IMR-90 (cell line): ENCODE data around the gene SLC4A1AP. TPM values are rescaled to one million over a fixed set of nuclear protein-coding genes. Genes with fewer than 3 reads are reported as not detected.

ENCODE experiments used
- ATAC-seq: fragments of 200-7000 bp; cut with Tn5 transposase; 2 replicates; pipeline ENCODE4 v1.9.1; 2020; ENCODE audit warnings: low read depth, mild to moderate bottlenecking, moderate library complexity
- BruUV-seq: library from RNA; stranded (reverse); fragments of 400-500 nt; replicated peaks from 2 replicates; lab custom pipeline; 2021; lab: Mats Ljungman, UMichigan
- CTCF ChIA-PET: fragments of 300-600 bp; formaldehyde crosslinking; extraction: SDS; loops from one replicate; lab custom pipeline; 2021; ENCODE audit warnings: antibody characterized with exemption; lab: Yijun Ruan, JAX
- POLR2A ChIA-PET: fragments of 300-600 bp; sonication (Branson Sonifier 250); formaldehyde crosslinking; loops from one replicate; lab custom pipeline; 2022; ENCODE audit warnings: antibody characterized with exemption; ENCODE audit not compliant: unreplicated experiment; lab: Charles Lee
- DNase-seq: peaks from one replicate; pipeline ENCODE4 v3.0.0; 2013
- H2AFZ ChIP-seq: replicated peaks from 2 replicates; pipeline ENCODE3; 2013; ENCODE audit warnings: low read length, mild to moderate bottlenecking; ENCODE audit not compliant: poor library complexity
- H2AK5ac ChIP-seq: 2 replicates; pipeline ENCODE4 v1.6.1; 2013; ENCODE audit warnings: low read depth, low read length, inconsistent platforms
- H2AK9ac ChIP-seq: replicated peaks from 2 replicates; pipeline ENCODE3; 2013; ENCODE audit warnings: mild to moderate bottlenecking, low read depth, low read length, moderate library complexity; ENCODE audit not compliant: poor library complexity
- H2BK120ac ChIP-seq: 2 replicates; pipeline ENCODE4 v1.6.1; 2013; ENCODE audit warnings: low read depth, low read length, inconsistent platforms
- H2BK15ac ChIP-seq: 3 replicates; pipeline ENCODE4 v1.6.1; 2013; ENCODE audit warnings: low read depth, low read length, inconsistent platforms
- H2BK20ac ChIP-seq: 2 replicates; pipeline ENCODE4 v1.6.1; 2013; ENCODE audit warnings: low read depth, mild to moderate bottlenecking, inconsistent platforms, low read length, moderate library complexity
- H2BK5ac ChIP-seq: 2 replicates; pipeline ENCODE4 v1.6.1; 2013; ENCODE audit warnings: mild to moderate bottlenecking, low read depth, low read length, inconsistent platforms; ENCODE audit not compliant: poor library complexity, severe bottlenecking
- H3K14ac ChIP-seq: replicated peaks from 2 replicates; pipeline ENCODE4 v1.6.1; 2013; ENCODE audit warnings: low read depth, low read length, inconsistent platforms
- H3K18ac ChIP-seq: 2 replicates; pipeline ENCODE4 v1.6.1; 2013; ENCODE audit warnings: low read depth, low read length, control low read depth
- H3K23ac ChIP-seq: 2 replicates; pipeline ENCODE4 v1.6.1; 2013; ENCODE audit warnings: low read depth, low read length, inconsistent platforms
- H3K27ac ChIP-seq: 2 replicates; pipeline ENCODE4 v1.5.1; 2013; ENCODE audit warnings: mild to moderate bottlenecking, control low read depth, low read length; ENCODE audit not compliant: insufficient read depth
- H3K27me3 ChIP-seq: 2 replicates; pipeline ENCODE4 v1.6.1; 2013; ENCODE audit warnings: low read length; ENCODE audit not compliant: control insufficient read depth, insufficient read depth
- H3K36me3 ChIP-seq: 2 replicates; pipeline ENCODE4 v1.6.1; 2013; ENCODE audit warnings: low read length, mixed read lengths; ENCODE audit not compliant: control insufficient read depth, insufficient read depth
- H3K4ac ChIP-seq: 2 replicates; pipeline ENCODE4 v1.6.1; 2013; ENCODE audit warnings: low read depth, low read length, inconsistent platforms
- H3K4me1 ChIP-seq: 2 replicates; pipeline ENCODE4 v1.6.1; 2013; ENCODE audit warnings: low read length, mixed read lengths; ENCODE audit not compliant: control insufficient read depth, insufficient read depth
- H3K4me2 ChIP-seq: 2 replicates; pipeline ENCODE4 v1.6.1; 2013; ENCODE audit warnings: low read depth, mild to moderate bottlenecking, control low read depth, low read length, moderate library complexity
- H3K4me3 ChIP-seq: 2 replicates; pipeline ENCODE4 v1.5.1; 2013; ENCODE audit warnings: low read depth, mild to moderate bottlenecking, control low read depth, low read length, moderate library complexity; ENCODE audit not compliant: insufficient read depth
- H3K56ac ChIP-seq: 2 replicates; pipeline ENCODE4 v1.6.1; 2013; ENCODE audit warnings: low read length, inconsistent platforms; ENCODE audit not compliant: insufficient read depth; ENCODE audit errors: extremely low read depth
- H3K79me1 ChIP-seq, 2 experiments: 2 replicates each; pipeline ENCODE4 v1.6.1; 2013; ENCODE audit warnings: low read length in 2 of 2, inconsistent platforms in 1 of 2, low read depth in 1 of 2
- H3K9ac ChIP-seq: 2 replicates; pipeline ENCODE4 v1.6.1; 2013; ENCODE audit warnings: low read depth, low read length, control low read depth
- H3K9me1 ChIP-seq: 2 replicates; pipeline ENCODE4 v1.6.1; 2013; ENCODE audit warnings: low read length, inconsistent platforms; ENCODE audit not compliant: insufficient read depth
- H3K9me3 ChIP-seq: 2 replicates; pipeline ENCODE4 v1.6.1; 2013; ENCODE audit warnings: low read length; ENCODE audit not compliant: control insufficient read depth, insufficient read depth
- H4K20me1 ChIP-seq: 2 replicates; pipeline ENCODE4 v1.6.1; 2013; ENCODE audit warnings: low read length, inconsistent platforms; ENCODE audit not compliant: insufficient read depth
- H4K5ac ChIP-seq: 2 replicates; pipeline ENCODE4 v1.6.1; 2013; ENCODE audit warnings: mild to moderate bottlenecking, low read depth, low read length, control low read depth
- H4K8ac ChIP-seq, 2 experiments: 2 replicates each; pipeline ENCODE4 v1.6.1; 2013; ENCODE audit warnings: low read depth in 2 of 2, low read length in 2 of 2, control low read depth in 1 of 2, inconsistent platforms in 1 of 2
- H4K91ac ChIP-seq: 2 replicates; pipeline ENCODE4 v1.6.1; 2013; ENCODE audit warnings: low read depth, low read length, inconsistent platforms; ENCODE audit not compliant: insufficient read depth
- BHLHE40 ChIP-seq: fragments of 150-350 bp; IDR thresholded peaks from 2 replicates; pipeline ENCODE4 v1.6.1; 2016; ENCODE audit warnings: mild to moderate bottlenecking, low read depth, low read length
- CEBPB ChIP-seq: IDR thresholded peaks from 2 replicates; pipeline ENCODE4 v1.6.1; 2012; ENCODE audit warnings: low read depth, low read length, improper control_type of control experiment
- CHD1 ChIP-seq: IDR thresholded peaks from 2 replicates; pipeline ENCODE4 v1.6.1; 2012; ENCODE audit warnings: low read depth, low read length, improper control_type of control experiment
- CTCF ChIP-seq: conservative IDR thresholded peaks from 2 replicates; pipeline ENCODE4 v1.5.1; 2012; ENCODE audit warnings: mild to moderate bottlenecking, low read depth, low read length, improper control_type of control experiment
- FOS ChIP-seq: fragments of 150-350 bp; IDR thresholded peaks from 2 replicates; pipeline ENCODE4 v1.6.1; 2016; ENCODE audit warnings: low read depth, low read length
- MAFK ChIP-seq: IDR thresholded peaks from 2 replicates; pipeline ENCODE4 v1.6.1; 2012; ENCODE audit warnings: low read depth, low read length, improper control_type of control experiment
- MAZ ChIP-seq: IDR thresholded peaks from 2 replicates; pipeline ENCODE4 v1.6.1; 2012; ENCODE audit warnings: low read depth, mild to moderate bottlenecking, low read length, improper control_type of control experiment, moderate library complexity, borderline replicate concordance
- MXI1 ChIP-seq: IDR thresholded peaks from 2 replicates; pipeline ENCODE4 v1.6.1; 2012; ENCODE audit warnings: low read depth, mild to moderate bottlenecking, low read length, moderate library complexity, borderline replicate concordance
- NFE2L2 ChIP-seq: fragments of 150-350 bp; IDR thresholded peaks from 2 replicates; pipeline ENCODE4 v1.6.1; 2016; ENCODE audit warnings: low read depth, mild to moderate bottlenecking, low read length
- POLR2A ChIP-seq: IDR thresholded peaks from 2 replicates; pipeline ENCODE4 v1.6.1; 2012; ENCODE audit warnings: mild to moderate bottlenecking, low read depth, low read length
- RAD21 ChIP-seq: IDR thresholded peaks from 2 replicates; pipeline ENCODE4 v1.6.1; 2012; ENCODE audit warnings: low read length, improper control_type of control experiment
- RCOR1 ChIP-seq: IDR thresholded peaks from 2 replicates; pipeline ENCODE4 v1.6.1; 2012; ENCODE audit warnings: mild to moderate bottlenecking, low read length, improper control_type of control experiment; ENCODE audit not compliant: insufficient replicate concordance
- RFX5 ChIP-seq: IDR thresholded peaks from 2 replicates; pipeline ENCODE4 v1.8.0; 2012; ENCODE audit warnings: low read depth, mild to moderate bottlenecking, low read length, moderate library complexity
- SMC3 ChIP-seq: fragments of 150-350 bp; IDR thresholded peaks from 2 replicates; pipeline ENCODE4 v1.6.1; 2016; ENCODE audit warnings: low read depth, mild to moderate bottlenecking, antibody characterized with exemption, low read length, moderate library complexity
- USF2 ChIP-seq: fragments of 150-350 bp; IDR thresholded peaks from 2 replicates; pipeline ENCODE4 v1.6.1; 2017; ENCODE audit warnings: mild to moderate bottlenecking, antibody characterized with exemption, low read length, low read depth
- WGBS, 2 experiments: methylation state at CpG; one replicate each; pipeline versions ENCODE4 v1.1.5 to v1.1.7; 2013; ENCODE audit warnings: missing lambda C conversion rate in 2 of 2; ENCODE audit not compliant: insufficient read length in 1 of 2; ENCODE audit errors: extremely low coverage in 2 of 2; 5-methylcytosine and 5-hydroxymethylcytosine counted together
- dilution Hi-C: fragments of 300-500 bp; cut with HindIII; formaldehyde crosslinking; loops from one replicate; pipeline ENCODE4 v1.14.3; 2018; ENCODE audit warnings: low sequenced_read_pairs; ENCODE audit not compliant: unreplicated experiment
- in situ Hi-C: fragments of 300-500 bp; cut with MboI; formaldehyde crosslinking; loops from 3 replicates; pipeline ENCODE4 v1.14.3; 2019; ENCODE audit warnings: low sequenced_read_pairs, inconsistent platforms, mixed read lengths
- intact Hi-C: fragments of 100-400 bp; cut with micrococcal nuclease; formaldehyde crosslinking; loops from 2 replicates; pipeline ENCODE4 v1.10.0; 2022
- polyA plus RNA-seq, 3 experiments: library from polyadenylated mRNA; depleted of rRNA; stranded (reverse); fragments of >200 nt; gene quantifications; 2 replicates each; pipeline ENCODE4 v1.2.3, GENCODE V29; 2012; ENCODE audit warnings: low replicate concordance in 1 of 3
- total RNA-seq: library from RNA; depleted of rRNA; stranded (reverse); fragments of >200 nt; gene quantifications from 2 replicates; pipeline ENCODE4 v1.2.3, GENCODE V29; 2012
- TF ChIP-seq, protein P1 (sequence below): fragments of 150-350 bp; IDR thresholded peaks from 2 replicates; pipeline ENCODE4 v1.6.1; 2016; ENCODE audit warnings: low read depth, mild to moderate bottlenecking, low read length, moderate library complexity, borderline replicate concordance

SLC4A1AP gene
- total and polyA plus RNA-seq, 2 of the 4 experiments (the other 2 are of a cell fraction): 11.7 to 13.6 TPM

DNA sequence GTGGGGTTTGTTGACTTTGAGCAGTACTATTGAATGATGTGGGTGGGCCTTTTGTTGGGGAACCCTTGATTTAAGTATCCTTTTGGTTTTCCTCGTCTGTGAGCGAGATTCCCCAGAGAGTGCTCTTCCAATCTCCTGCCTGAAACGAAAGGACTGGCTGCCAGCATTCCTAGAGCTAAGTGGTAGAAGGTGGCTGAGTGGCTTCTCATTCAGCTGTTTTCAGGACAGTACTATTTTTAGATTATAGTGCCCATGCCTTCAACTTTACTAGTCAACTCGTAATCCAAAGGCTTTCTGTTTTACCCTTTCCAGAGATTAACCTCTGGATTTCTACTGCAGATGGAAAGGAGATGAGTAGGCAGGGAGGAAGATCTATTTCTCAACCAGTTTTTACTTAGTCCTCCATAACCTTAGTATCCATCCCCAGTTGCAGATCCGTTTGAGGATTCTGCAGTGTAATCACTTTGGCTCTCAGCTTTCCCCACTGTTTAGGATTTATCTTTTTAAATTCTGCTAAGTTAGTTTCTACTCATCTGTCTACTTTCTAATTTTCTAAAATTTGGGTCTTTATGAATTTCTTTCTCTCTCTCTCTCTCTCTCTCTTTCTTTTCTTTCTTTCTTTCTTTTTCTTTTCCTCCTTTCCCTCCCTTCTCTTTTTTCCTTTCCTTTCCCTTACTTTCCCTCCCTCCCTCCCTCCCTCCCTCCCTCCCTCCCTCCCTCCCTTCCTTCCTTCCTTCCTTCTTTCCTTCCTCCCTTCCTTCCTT lies 9.2 kb downstream of the SLC4A1AP start:
- BruUV-seq: no TSS peak
- no peak overlapping the region for H2AFZ ChIP-seq
- ChIA-PET CTCF (no interaction called here), POLR2A (no interaction called here)
- intact Hi-C loops (no loop called here), in situ Hi-C loops (no loop called here), dilution Hi-C loops (no loop called here)
- no peak overlapping the region for H2AK5ac ChIP-seq
- ATAC-seq (no peak), DNase-seq (no peak)
- H3K79me1 ChIP-seq: peaks cover 0 to 2% of the 10 kb centered on the region in 2 experiments; a peak in 1 of 4 replicates
- H3K27me3 ChIP-seq: no peaks in the 10 kb centered on the region
- no peaks in the 10 kb centered on the region for H3K4me1 ChIP-seq
- H4K91ac ChIP-seq: no peak overlapping the region
- no peak for TF ChIP-seq CHD1
- no peak for TF ChIP-seq CTCF
- TF ChIP-seq CEBPB: no peak
- no peak for TF ChIP-seq NFE2L2
- TF ChIP-seq FOS: no peak
- no peak for TF ChIP-seq RFX5
- TF ChIP-seq BHLHE40: no peak
- TF ChIP-seq RAD21: no peak
- no peak for TF ChIP-seq USF2
- TF ChIP-seq MAZ: no peak
- no peak for TF ChIP-seq MXI1
- TF ChIP-seq, protein P1, sequence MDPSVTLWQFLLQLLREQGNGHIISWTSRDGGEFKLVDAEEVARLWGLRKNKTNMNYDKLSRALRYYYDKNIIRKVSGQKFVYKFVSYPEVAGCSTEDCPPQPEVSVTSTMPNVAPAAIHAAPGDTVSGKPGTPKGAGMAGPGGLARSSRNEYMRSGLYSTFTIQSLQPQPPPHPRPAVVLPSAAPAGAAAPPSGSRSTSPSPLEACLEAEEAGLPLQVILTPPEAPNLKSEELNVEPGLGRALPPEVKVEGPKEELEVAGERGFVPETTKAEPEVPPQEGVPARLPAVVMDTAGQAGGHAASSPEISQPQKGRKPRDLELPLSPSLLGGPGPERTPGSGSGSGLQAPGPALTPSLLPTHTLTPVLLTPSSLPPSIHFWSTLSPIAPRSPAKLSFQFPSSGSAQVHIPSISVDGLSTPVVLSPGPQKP: no peak
- TF ChIP-seq MAFK: no peak
- TF ChIP-seq RCOR1: no peak
- no peak for TF ChIP-seq POLR2A
- no peak for TF ChIP-seq SMC3
- no peak overlapping the region for H3K14ac ChIP-seq
- H2BK120ac ChIP-seq: no peak overlapping the region
- H3K18ac ChIP-seq: no peak overlapping the region
- H3K4me3 ChIP-seq: no peak overlapping the region
- WGBS, 2 experiments: no CpG with 5 or more reads among the region's 5 CpGs
- no peak overlapping the region for H4K5ac ChIP-seq
- H3K56ac ChIP-seq: no peak overlapping the region
- H4K20me1 ChIP-seq: no peaks in the 10 kb centered on the region
- no peak overlapping the region for H4K8ac ChIP-seq
- H3K27ac ChIP-seq: no peak overlapping the region
- no peak overlapping the region for H3K9ac ChIP-seq
- no peak overlapping the region for H2BK15ac ChIP-seq
- peaks cover 25% of the 10 kb centered on the region for H3K36me3 ChIP-seq
- no peak overlapping the region for H3K23ac ChIP-seq
- H3K4ac ChIP-seq: no peak overlapping the region
- H3K9me1 ChIP-seq: no peaks in the 10 kb centered on the region
- no peak overlapping the region for H3K4me2 ChIP-seq
- no peak overlapping the region for H2AK9ac ChIP-seq
- H3K9me3 ChIP-seq: no peaks in the 10 kb centered on the region
- no peak overlapping the region for H2BK20ac ChIP-seq
- no peak overlapping the region for H2BK5ac ChIP-seq
